HG03103 (cell line): ENCODE results near the gene RBMS2.
"Not testable (repeated sequence)": the region's sequence is repeated elsewhere in the genome, so short reads cannot be mapped to it uniquely, and the experiment has no call there.

Experiments used
- ATAC-seq: cut with Tn5 transposase; IDR thresholded peaks from one replicate; pipeline ENCODE4 v1.9.1; 2021; ENCODE audit warnings: low read depth; ENCODE audit not compliant: unreplicated experiment

The RBMS2 gene

GRCh38 chr12:56510786-56511185 lies 10.8 kb upstream of the RBMS2 start:
- ATAC-seq = no peak

- not testable (repeated sequence) for ATAC-seq
These were observed 7.7 kb upstream of the RBMS2 start for GRCh38 chr12:56514014-56514318.

GRCh38 chr12:56517854-56518253 lies 3.8 kb upstream of the RBMS2 start:
- ATAC-seq = no peak

GRCh38 chr12:56518570-56518969 lies 3.0 kb upstream of the RBMS2 start:
- no peak for ATAC-seq

- no peak for ATAC-seq
These were observed 1.6 kb upstream of the RBMS2 start for GRCh38 chr12:56520048-56520447.

GRCh38 chr12:56520506-56520905 lies 1.1 kb upstream of the RBMS2 start:
- ATAC-seq = no peak

GRCh38 chr12:56521209-56521589 lies 421 bp upstream of the RBMS2 start:
- ATAC-seq = no peak

GRCh38 chr12:56522411-56523193 lies 982 bp downstream of the RBMS2 start:
- no peak for ATAC-seq

GRCh38 chr12:56528846-56529245 lies 7.2 kb downstream of the RBMS2 start:
- ATAC-seq = no peak

GRCh38 chr12:56529656-56530055 lies 8.0 kb downstream of the RBMS2 start:
- ATAC-seq = no peak

GRCh38 chr12:56530390-56531055 lies 8.9 kb downstream of the RBMS2 start:
- ATAC-seq = no peak

GRCh38 chr12:56537546-56537945 lies 15.9 kb downstream of the RBMS2 start:
- no peak for ATAC-seq

GRCh38 chr12:56541631-56542030 lies 20.0 kb downstream of the RBMS2 start:
- no peak for ATAC-seq

- no peak for ATAC-seq
These were observed 20.5 kb downstream of the RBMS2 start for GRCh38 chr12:56542164-56542563.

GRCh38 chr12:56545023-56545604 lies 23.5 kb downstream of the RBMS2 start:
- ATAC-seq = no peak

GRCh38 chr12:56546680-56547079 lies 25.1 kb downstream of the RBMS2 start:
- ATAC-seq = no peak

GRCh38 chr12:56551070-56551469 lies 29.4 kb downstream of the RBMS2 start:
- ATAC-seq = no peak

- ATAC-seq = no peak
These were observed 44.0 kb downstream of the RBMS2 start for GRCh38 chr12:56565510-56566101.

- ATAC-seq = no peak
These were observed 46.5 kb downstream of the RBMS2 start for GRCh38 chr12:56568146-56568545.

- no peak for ATAC-seq
These were observed 49.5 kb downstream of the RBMS2 start for GRCh38 chr12:56571121-56571520.

- ATAC-seq = no peak
These were observed 50.7 kb downstream of the RBMS2 start for GRCh38 chr12:56572288-56572687.

- no peak for ATAC-seq
These were observed 52.6 kb downstream of the RBMS2 start for GRCh38 chr12:56574210-56574609.
